ENCODE measurements around the gene MAP3K2.

DNA sequence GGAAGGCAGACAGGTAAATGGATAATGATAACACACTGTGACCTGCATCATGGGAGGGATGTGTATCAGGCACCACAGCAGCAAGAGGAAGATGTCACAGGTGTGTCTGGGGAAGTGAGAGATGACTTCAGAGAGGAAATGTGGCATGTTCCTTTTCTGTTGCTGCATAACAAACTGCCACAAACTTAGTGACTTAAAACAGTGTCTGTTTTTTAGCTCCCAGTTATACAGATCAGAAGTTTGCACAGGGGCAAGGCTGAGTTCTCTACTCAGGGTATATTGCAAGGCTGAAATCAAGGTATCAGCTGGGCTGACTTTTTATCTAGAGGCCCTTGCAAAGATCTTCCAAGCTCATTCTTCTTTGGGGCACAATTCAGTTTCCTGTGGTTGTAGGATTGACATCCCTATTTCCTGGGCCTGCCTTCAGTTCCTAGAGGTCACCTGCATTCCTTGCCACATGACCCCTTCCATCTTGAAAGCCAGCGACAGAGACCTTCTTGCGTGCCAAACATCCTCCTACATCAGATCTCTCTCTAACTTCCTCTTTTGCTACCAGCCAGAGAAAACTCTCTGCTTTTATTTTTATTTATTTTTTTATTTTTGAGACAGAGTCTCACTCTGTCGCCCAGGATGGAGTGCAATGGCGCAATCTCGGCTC lies 2.1 kb upstream of the MAP3K2 start:
- TF ChIP-seq POLR2A (IDR thresholded peaks at IDR 0.05; ENCODE audit: control extremely low read depth in 1 of 2, low read depth in 2 of 2, low read length in 2 of 2) (no peak), CTBP2 (IDR thresholded peaks at IDR 0.05; ENCODE audit: borderline replicate concordance, insufficient read depth, insufficient read length, low read length) (no peak), SRF (IDR thresholded peaks at IDR 0.05; ENCODE audit: low read depth, low read length) (no peak), CREB1 (IDR thresholded peaks at IDR 0.05) (no peak), RAD21 (IDR thresholded peaks at IDR 0.05 in 1 of 2, conservative IDR thresholded peaks at IDR 0.05 in 1 of 2; ENCODE audit: low read depth in 2 of 2, low read length in 2 of 2) (no peak), RXRA (IDR thresholded peaks at IDR 0.05; ENCODE audit: insufficient read depth, low read depth, low read length) (no peak), RFX5 (IDR thresholded peaks at IDR 0.05; ENCODE audit: borderline replicate concordance, low read depth, low read length) (no peak), SP1 (IDR thresholded peaks at IDR 0.05; ENCODE audit: low read depth, low read length) (no peak), TAF7 (optimal IDR thresholded peaks at IDR 0.05; ENCODE audit: borderline replicate concordance, low read depth, low read length) (no peak), NANOG (IDR thresholded peaks at IDR 0.05; ENCODE audit: insufficient read depth, low read depth, low read length, poor library complexity, severe bottlenecking) (no peak), EP300 (IDR thresholded peaks at IDR 0.05; ENCODE audit: borderline replicate concordance in 1 of 2, low read depth in 2 of 2, low read length in 2 of 2) (no peak), TAF1 (IDR thresholded peaks at IDR 0.05; ENCODE audit: low read depth, low read length) (no peak), CEBPB (IDR thresholded peaks at IDR 0.05; ENCODE audit: low read depth, low read length) (no peak)
- TF ChIP-seq, protein P1, sequence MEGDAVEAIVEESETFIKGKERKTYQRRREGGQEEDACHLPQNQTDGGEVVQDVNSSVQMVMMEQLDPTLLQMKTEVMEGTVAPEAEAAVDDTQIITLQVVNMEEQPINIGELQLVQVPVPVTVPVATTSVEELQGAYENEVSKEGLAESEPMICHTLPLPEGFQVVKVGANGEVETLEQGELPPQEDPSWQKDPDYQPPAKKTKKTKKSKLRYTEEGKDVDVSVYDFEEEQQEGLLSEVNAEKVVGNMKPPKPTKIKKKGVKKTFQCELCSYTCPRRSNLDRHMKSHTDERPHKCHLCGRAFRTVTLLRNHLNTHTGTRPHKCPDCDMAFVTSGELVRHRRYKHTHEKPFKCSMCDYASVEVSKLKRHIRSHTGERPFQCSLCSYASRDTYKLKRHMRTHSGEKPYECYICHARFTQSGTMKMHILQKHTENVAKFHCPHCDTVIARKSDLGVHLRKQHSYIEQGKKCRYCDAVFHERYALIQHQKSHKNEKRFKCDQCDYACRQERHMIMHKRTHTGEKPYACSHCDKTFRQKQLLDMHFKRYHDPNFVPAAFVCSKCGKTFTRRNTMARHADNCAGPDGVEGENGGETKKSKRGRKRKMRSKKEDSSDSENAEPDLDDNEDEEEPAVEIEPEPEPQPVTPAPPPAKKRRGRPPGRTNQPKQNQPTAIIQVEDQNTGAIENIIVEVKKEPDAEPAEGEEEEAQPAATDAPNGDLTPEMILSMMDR (IDR thresholded peaks at IDR 0.05; ENCODE audit: control extremely low read depth in 1 of 3, insufficient read depth in 1 of 3, low read depth in 1 of 3, low read length in 3 of 3), result no peak
